ENCODE data around the gene JPT2.

The JPT2 gene

GRCh38 chr16:1666316-1666715 is 11.8 kb upstream of the JPT2 start:
- no peaks in the 10 kb centered on the region for H3K79me2 ChIP-seq (ENCODE audit: control insufficient read depth, insufficient read depth, low read length, poor library complexity)
- H4K91ac ChIP-seq (ENCODE audit: low read depth, low read length): no peak overlapping the region
- H3K36me3 ChIP-seq (ENCODE audit: control insufficient read depth in 1 of 2, insufficient read depth in 2 of 2, low read length in 2 of 2): peaks cover 75 to 90% of the 10 kb centered on the region in 2 experiments
- H3K27me3 ChIP-seq (ENCODE audit: insufficient read depth, low read length): no peaks in the 10 kb centered on the region
- no peak overlapping the region for H3K23ac ChIP-seq (ENCODE audit: low read length)
- WGBS (ENCODE audit: extremely low coverage, insufficient coverage, insufficient read length): no CpG with 5 or more reads among the region's 13 CpGs
- H2AFZ ChIP-seq (ENCODE audit: insufficient read depth, low read length, poor library complexity): no peak overlapping the region
- H4K12ac ChIP-seq (ENCODE audit: low read depth, low read length): no peak overlapping the region
- no peak overlapping the region for H4K8ac ChIP-seq (ENCODE audit: low read depth, low read length)
- H2BK12ac ChIP-seq (ENCODE audit: low read length): no peak overlapping the region
- H3K14ac ChIP-seq (ENCODE audit: low read length): no peak overlapping the region
- H3K4me2 ChIP-seq (ENCODE audit: low read length): no peak overlapping the region
- H3K9me3 ChIP-seq (ENCODE audit: insufficient read depth, low read depth, low read length): peaks cover 3% of the 10 kb centered on the region
- no peak for DNase-seq
- no peak overlapping the region for H2BK120ac ChIP-seq (ENCODE audit: insufficient read depth, low read length, poor library complexity)
- H3K4ac ChIP-seq (ENCODE audit: low read depth, low read length): no peak overlapping the region
- no peak overlapping the region for H3K9ac ChIP-seq (ENCODE audit: low read length)
- no peak overlapping the region for H2BK5ac ChIP-seq (ENCODE audit: low read depth, low read length, poor library complexity)
- no peak overlapping the region for H3K18ac ChIP-seq (ENCODE audit: low read length)
- H3K4me1 ChIP-seq (ENCODE audit: control insufficient read depth in 1 of 2, insufficient read depth in 2 of 2, low read length in 2 of 2): no peaks in the 10 kb centered on the region
- no peak overlapping the region for H2AK5ac ChIP-seq (ENCODE audit: low read length)
- no peaks in the 10 kb centered on the region for H3K79me1 ChIP-seq (ENCODE audit: low read length)
- H3K4me3 ChIP-seq (ENCODE audit: low read depth, low read length): no peak overlapping the region
- no peak overlapping the region for H3K27ac ChIP-seq (ENCODE audit: low read depth, low read length)

GRCh38 chr16:1667271-1667670 is 10.8 kb upstream of the JPT2 start:
- H4K12ac ChIP-seq (ENCODE audit: low read depth, low read length): no peak overlapping the region
- no peak overlapping the region for H2BK120ac ChIP-seq (ENCODE audit: insufficient read depth, low read length, poor library complexity)
- WGBS (ENCODE audit: extremely low coverage, insufficient coverage, insufficient read length): no CpG with 5 or more reads among the region's 8 CpGs
- H4K91ac ChIP-seq (ENCODE audit: low read depth, low read length): no peak overlapping the region
- no peak overlapping the region for H3K27ac ChIP-seq (ENCODE audit: low read depth, low read length)
- H3K36me3 ChIP-seq (ENCODE audit: control insufficient read depth in 1 of 2, insufficient read depth in 2 of 2, low read length in 2 of 2): peaks cover 78 to 92% of the 10 kb centered on the region in 2 experiments
- no peak overlapping the region for H3K4me3 ChIP-seq (ENCODE audit: low read depth, low read length)
- H3K79me1 ChIP-seq (ENCODE audit: low read length): no peaks in the 10 kb centered on the region
- no peaks in the 10 kb centered on the region for H3K4me1 ChIP-seq (ENCODE audit: control insufficient read depth in 1 of 2, insufficient read depth in 2 of 2, low read length in 2 of 2)
- no peak overlapping the region for H3K14ac ChIP-seq (ENCODE audit: low read length)
- H3K4ac ChIP-seq (ENCODE audit: low read depth, low read length): no peak overlapping the region
- no peaks in the 10 kb centered on the region for H3K79me2 ChIP-seq (ENCODE audit: control insufficient read depth, insufficient read depth, low read length, poor library complexity)
- no peak overlapping the region for H2AFZ ChIP-seq (ENCODE audit: insufficient read depth, low read length, poor library complexity)
- no peaks in the 10 kb centered on the region for H3K27me3 ChIP-seq (ENCODE audit: insufficient read depth, low read length)
- H3K18ac ChIP-seq (ENCODE audit: low read length): no peak overlapping the region
- H3K9ac ChIP-seq (ENCODE audit: low read length): no peak overlapping the region
- H3K4me2 ChIP-seq (ENCODE audit: low read length): no peak overlapping the region
- DNase-seq: no peak
- H4K8ac ChIP-seq (ENCODE audit: low read depth, low read length): no peak overlapping the region
- H3K23ac ChIP-seq (ENCODE audit: low read length): no peak overlapping the region
- no peak overlapping the region for H2BK12ac ChIP-seq (ENCODE audit: low read length)
- H2BK5ac ChIP-seq (ENCODE audit: low read depth, low read length, poor library complexity): no peak overlapping the region
- peaks cover 3% of the 10 kb centered on the region for H3K9me3 ChIP-seq (ENCODE audit: insufficient read depth, low read depth, low read length)
- H2AK5ac ChIP-seq (ENCODE audit: low read length): no peak overlapping the region

- Histone ChIP-seq H3K27me3 (ENCODE audit: insufficient read depth, low read length) (no peaks in the 10 kb centered on the region), H3K79me1 (ENCODE audit: low read length) (no peaks in the 10 kb centered on the region), H3K9ac (ENCODE audit: low read length) (no peak overlapping the region), H3K4me2 (ENCODE audit: low read length) (no peak overlapping the region), H4K12ac (ENCODE audit: low read depth, low read length) (no peak overlapping the region), H2AK5ac (ENCODE audit: low read length) (no peak overlapping the region), H3K27ac (ENCODE audit: low read depth, low read length) (no peak overlapping the region), H3K36me3 (ENCODE audit: control insufficient read depth in 1 of 2, insufficient read depth in 2 of 2, low read length in 2 of 2) (peaks cover 78 to 91% of the 10 kb centered on the region in 2 experiments), H3K9me3 (ENCODE audit: insufficient read depth, low read depth, low read length) (peaks cover 5% of the 10 kb centered on the region), H3K4me3 (ENCODE audit: low read depth, low read length) (no peak overlapping the region), H3K4me1 (ENCODE audit: control insufficient read depth in 1 of 2, insufficient read depth in 2 of 2, low read length in 2 of 2) (no peaks in the 10 kb centered on the region), H3K79me2 (ENCODE audit: control insufficient read depth, insufficient read depth, low read length, poor library complexity) (no peaks in the 10 kb centered on the region), H4K8ac (ENCODE audit: low read depth, low read length) (no peak overlapping the region), H4K91ac (ENCODE audit: low read depth, low read length) (no peak overlapping the region), H3K18ac (ENCODE audit: low read length) (no peak overlapping the region), H2BK12ac (ENCODE audit: low read length) (no peak overlapping the region), H2AFZ (ENCODE audit: insufficient read depth, low read length, poor library complexity) (no peak overlapping the region), H3K14ac (ENCODE audit: low read length) (no peak overlapping the region), H2BK5ac (ENCODE audit: low read depth, low read length, poor library complexity) (no peak overlapping the region), H3K4ac (ENCODE audit: low read depth, low read length) (no peak overlapping the region), H3K23ac (ENCODE audit: low read length) (no peak overlapping the region), H2BK120ac (ENCODE audit: insufficient read depth, low read length, poor library complexity) (no peak overlapping the region)
- DNase-seq: no peak
- WGBS (ENCODE audit: extremely low coverage, insufficient coverage, insufficient read length): no CpG with 5 or more reads among the region's 14 CpGs
Measured at GRCh38 chr16:1667916-1668315, 10.2 kb upstream of the JPT2 start.

GRCh38 chr16:1668612-1669319 is 9.3 kb upstream of the JPT2 start:
- no peak overlapping the region for H3K4ac ChIP-seq (ENCODE audit: low read depth, low read length)
- peak in 1 of 2 donors; percentile 38 for DNase-seq
- peaks cover 6% of the 10 kb centered on the region for H3K9me3 ChIP-seq (ENCODE audit: insufficient read depth, low read depth, low read length)
- H3K79me2 ChIP-seq (ENCODE audit: control insufficient read depth, insufficient read depth, low read length, poor library complexity): no peaks in the 10 kb centered on the region
- H4K8ac ChIP-seq (ENCODE audit: low read depth, low read length): no peak overlapping the region
- no peak overlapping the region for H2BK12ac ChIP-seq (ENCODE audit: low read length)
- no peak overlapping the region for H2BK120ac ChIP-seq (ENCODE audit: insufficient read depth, low read length, poor library complexity)
- H3K14ac ChIP-seq (ENCODE audit: low read length): no peak overlapping the region
- no peaks in the 10 kb centered on the region for H3K79me1 ChIP-seq (ENCODE audit: low read length)
- no peak overlapping the region for H3K18ac ChIP-seq (ENCODE audit: low read length)
- no peak overlapping the region for H3K4me3 ChIP-seq (ENCODE audit: low read depth, low read length)
- no peaks in the 10 kb centered on the region for H3K4me1 ChIP-seq (ENCODE audit: control insufficient read depth in 1 of 2, insufficient read depth in 2 of 2, low read length in 2 of 2)
- no peaks in the 10 kb centered on the region for H3K27me3 ChIP-seq (ENCODE audit: insufficient read depth, low read length)
- H2BK5ac ChIP-seq (ENCODE audit: low read depth, low read length, poor library complexity): no peak overlapping the region
- H4K12ac ChIP-seq (ENCODE audit: low read depth, low read length): no peak overlapping the region
- no peak overlapping the region for H2AK5ac ChIP-seq (ENCODE audit: low read length)
- H4K91ac ChIP-seq (ENCODE audit: low read depth, low read length): no peak overlapping the region
- H3K9ac ChIP-seq (ENCODE audit: low read length): no peak overlapping the region
- H2AFZ ChIP-seq (ENCODE audit: insufficient read depth, low read length, poor library complexity): no peak overlapping the region
- H3K36me3 ChIP-seq (ENCODE audit: control insufficient read depth in 1 of 2, insufficient read depth in 2 of 2, low read length in 2 of 2): peaks cover 84 to 95% of the 10 kb centered on the region in 2 experiments
- no peak overlapping the region for H3K4me2 ChIP-seq (ENCODE audit: low read length)
- WGBS (ENCODE audit: extremely low coverage, insufficient coverage, insufficient read length): no CpG with 5 or more reads among the region's 23 CpGs
- H3K23ac ChIP-seq (ENCODE audit: low read length): no peak overlapping the region
- H3K27ac ChIP-seq (ENCODE audit: low read depth, low read length): no peak overlapping the region

All from trophoblast cell (in vitro differentiated cells and primary cell).